Large intestine (tissue), 12 donors: ENCODE measurements around the gene ANKRD13C. TPM values are rescaled to one million over a fixed set of nuclear protein-coding genes. Genes with fewer than 3 reads are reported as not detected.

Experiments used
- DNase-seq, 2 donors: peaks; one replicate each; pipeline versions ENCODE4 v3.0.0 to v3.0.0-alpha.2; 2013
- H3K27ac ChIP-seq: one replicate; pipeline ENCODE4 v1.5.1; 2013; ENCODE audit warnings: low read length
- H3K27me3 ChIP-seq: 2 replicates; pipeline ENCODE4 v1.6.1; 2013; ENCODE audit warnings: low read length; ENCODE audit not compliant: control insufficient read depth, insufficient read depth
- H3K36me3 ChIP-seq: 2 replicates; pipeline ENCODE4 v1.6.1; 2013; ENCODE audit warnings: low read length; ENCODE audit not compliant: control insufficient read depth, insufficient read depth
- H3K4me1 ChIP-seq: one replicate; pipeline ENCODE4 v1.6.1; 2013; ENCODE audit warnings: low read length; ENCODE audit not compliant: control insufficient read depth, insufficient read depth
- H3K4me3 ChIP-seq: one replicate; pipeline ENCODE4 v1.5.1; 2013; ENCODE audit warnings: low read length
- H3K9me3 ChIP-seq: one replicate; pipeline ENCODE4 v1.6.1; 2013; ENCODE audit warnings: mild to moderate bottlenecking, low read depth, low read length, moderate library complexity; ENCODE audit not compliant: control insufficient read depth
- WGBS: methylation state at CpG from one replicate; pipeline ENCODE4 v1.1.5; 2013; ENCODE audit warnings: low lambda C conversion rate; ENCODE audit not compliant: insufficient coverage; 5-methylcytosine and 5-hydroxymethylcytosine counted together
- long read RNA-seq, 11 donors: transcript quantifications; one replicate each; lab custom pipeline, GENCODE V29; 2026
- polyA plus RNA-seq: library from polyadenylated mRNA; unstranded; fragments of 120-200 nt; gene quantifications from one replicate; pipeline ENCODE4 v1.2.1, GENCODE V29; 2013

The ANKRD13C gene
- 19.0 TPM for polyA plus RNA-seq
- long read RNA-seq, donor 1, full-length matches to known transcripts, result 2 of 2 reads
- long read RNA-seq, donor 1, partial matches to known transcripts, result 0 of 2 reads
- long read RNA-seq, donor 1, other reads (novel, unspliced or antisense), result 0 of 2 reads
- long read RNA-seq, donor 2, full-length matches to known transcripts, result 4 of 4 reads
- long read RNA-seq, donor 2, partial matches to known transcripts, result 0 of 4 reads
- long read RNA-seq, donor 2, other reads (novel, unspliced or antisense), result 0 of 4 reads
- long read RNA-seq, donor 3, result 0 reads
- long read RNA-seq, donor 4, result 0 reads
- long read RNA-seq, donor 5, full-length matches to known transcripts, result 1 of 1 reads
- long read RNA-seq, donor 5, partial matches to known transcripts, result 0 of 1 reads
- long read RNA-seq, donor 5, other reads (novel, unspliced or antisense), result 0 of 1 reads
- long read RNA-seq, donor 6, full-length matches to known transcripts, result 3 of 3 reads
- long read RNA-seq, donor 6, partial matches to known transcripts, result 0 of 3 reads
- long read RNA-seq, donor 6, other reads (novel, unspliced or antisense), result 0 of 3 reads
- long read RNA-seq, donor 7, full-length matches to known transcripts, result 3 of 3 reads
- long read RNA-seq, donor 7, partial matches to known transcripts, result 0 of 3 reads
- long read RNA-seq, donor 7, other reads (novel, unspliced or antisense), result 0 of 3 reads
- long read RNA-seq, donor 8, full-length matches to known transcripts, result 3 of 13 reads
- long read RNA-seq, donor 8, partial matches to known transcripts, result 10 of 13 reads
- long read RNA-seq, donor 8, other reads (novel, unspliced or antisense), result 0 of 13 reads
- long read RNA-seq, donor 9, full-length matches to known transcripts, result 2 of 2 reads
- long read RNA-seq, donor 9, partial matches to known transcripts, result 0 of 2 reads
- long read RNA-seq, donor 9, other reads (novel, unspliced or antisense), result 0 of 2 reads
- long read RNA-seq, donor 10, full-length matches to known transcripts, result 3 of 3 reads
- long read RNA-seq, donor 10, partial matches to known transcripts, result 0 of 3 reads
- long read RNA-seq, donor 10, other reads (novel, unspliced or antisense), result 0 of 3 reads
- long read RNA-seq, donor 11, full-length matches to known transcripts, result 4 of 4 reads
- long read RNA-seq, donor 11, partial matches to known transcripts, result 0 of 4 reads
- long read RNA-seq, donor 11, other reads (novel, unspliced or antisense), result 0 of 4 reads

- no peaks in the 10 kb centered on the region for H3K27me3 ChIP-seq
- WGBS, result no CpG with 5 or more reads among the region's 65 CpGs
- H3K9me3 ChIP-seq, result no peaks in the 10 kb centered on the region
- peak within 1 kb of the TSS; percentile 91 for H3K27ac ChIP-seq
- peaks cover 3% of the 10 kb centered on the region for H3K36me3 ChIP-seq
- H3K4me1 ChIP-seq, result peaks cover 4% of the 10 kb centered on the region
- DNase-seq, result peak; percentile 94 to 97
- H3K4me3 ChIP-seq, result peak within 1 kb of the TSS; percentile 92
Observed at GRCh38 chr1:70354332-70355110, at the start of gene ANKRD13C. ANKRD13C (minus strand) TSS chr1:70354722; CDS start chr1:70354408, 314 bp downstream.

GRCh38 chr1:70403759-70404158, 49.2 kb upstream of the ANKRD13C start:
- H3K36me3 ChIP-seq, result no peaks in the 10 kb centered on the region
- no peaks in the 10 kb centered on the region for H3K9me3 ChIP-seq
- no peaks in the 10 kb centered on the region for H3K4me1 ChIP-seq
- H3K27me3 ChIP-seq, result no peaks in the 10 kb centered on the region
- H3K27ac ChIP-seq, result no peak overlapping the region
- no peak overlapping the region for H3K4me3 ChIP-seq
- 100% methylated on average over 1 of the region's 2 CpGs for WGBS
- no peak for DNase-seq

GRCh38 chr1:70401974-70402373, 47.5 kb upstream of the ANKRD13C start:
- no peaks in the 10 kb centered on the region for H3K27me3 ChIP-seq
- WGBS, result no CpG with 5 or more reads among the region's 1 CpG
- no peaks in the 10 kb centered on the region for H3K9me3 ChIP-seq
- H3K4me3 ChIP-seq, result no peak overlapping the region
- DNase-seq, result no peak
- H3K4me1 ChIP-seq, result no peaks in the 10 kb centered on the region
- no peak overlapping the region for H3K27ac ChIP-seq
- no peaks in the 10 kb centered on the region for H3K36me3 ChIP-seq

GRCh38 chr1:70400335-70400734, 45.8 kb upstream of the ANKRD13C start:
- 80% methylated on average over 1 of the region's 1 CpG for WGBS
- Histone ChIP-seq H3K4me3 (no peak overlapping the region), H3K4me1 (no peaks in the 10 kb centered on the region), H3K27me3 (no peaks in the 10 kb centered on the region), H3K27ac (no peak overlapping the region), H3K9me3 (no peaks in the 10 kb centered on the region), H3K36me3 (no peaks in the 10 kb centered on the region)
- DNase-seq, result no peak

- no peaks in the 10 kb centered on the region for H3K9me3 ChIP-seq
- DNase-seq, result no peak
- no peak overlapping the region for H3K4me3 ChIP-seq
- no peaks in the 10 kb centered on the region for H3K36me3 ChIP-seq
- no CpG with 5 or more reads among the region's 7 CpGs for WGBS
- no peaks in the 10 kb centered on the region for H3K27me3 ChIP-seq
- no peaks in the 10 kb centered on the region for H3K4me1 ChIP-seq
- no peak overlapping the region for H3K27ac ChIP-seq
Observed at GRCh38 chr1:70397013-70397412, 42.5 kb upstream of the ANKRD13C start.

GRCh38 chr1:70396607-70397006, 42.1 kb upstream of the ANKRD13C start:
- no peaks in the 10 kb centered on the region for H3K27me3 ChIP-seq
- DNase-seq, result no peak
- WGBS, result no CpG with 5 or more reads among the region's 2 CpGs
- H3K4me3 ChIP-seq, result no peak overlapping the region
- H3K27ac ChIP-seq, result no peak overlapping the region
- H3K9me3 ChIP-seq, result no peaks in the 10 kb centered on the region
- no peaks in the 10 kb centered on the region for H3K36me3 ChIP-seq
- H3K4me1 ChIP-seq, result no peaks in the 10 kb centered on the region

GRCh38 chr1:70392626-70393025, 38.1 kb upstream of the ANKRD13C start:
- no peak overlapping the region for H3K4me3 ChIP-seq
- no peak overlapping the region for H3K27ac ChIP-seq
- no peaks in the 10 kb centered on the region for H3K36me3 ChIP-seq
- H3K4me1 ChIP-seq, result no peaks in the 10 kb centered on the region
- no peak for DNase-seq
- no peaks in the 10 kb centered on the region for H3K27me3 ChIP-seq
- H3K9me3 ChIP-seq, result no peaks in the 10 kb centered on the region

- Histone ChIP-seq H3K9me3 (no peaks in the 10 kb centered on the region), H3K4me1 (no peaks in the 10 kb centered on the region), H3K27ac (no peak overlapping the region), H3K36me3 (no peaks in the 10 kb centered on the region), H3K27me3 (no peaks in the 10 kb centered on the region), H3K4me3 (no peak overlapping the region)
- WGBS, result no CpG with 5 or more reads among the region's 5 CpGs
- no peak for DNase-seq
Observed at GRCh38 chr1:70387507-70387906, 33.0 kb upstream of the ANKRD13C start.

GRCh38 chr1:70386121-70386520, 31.6 kb upstream of the ANKRD13C start:
- H3K27me3 ChIP-seq, result no peaks in the 10 kb centered on the region
- no CpG with 5 or more reads among the region's 2 CpGs for WGBS
- no peak for DNase-seq

More at GRCh38 chr1:70386121-70386520, 31.6 kb upstream of the ANKRD13C start:
- Histone ChIP-seq H3K27ac (no peak overlapping the region), H3K4me3 (no peak overlapping the region), H3K9me3 (no peaks in the 10 kb centered on the region), H3K4me1 (no peaks in the 10 kb centered on the region), H3K36me3 (no peaks in the 10 kb centered on the region)
